Measurements from ENCODE around the gene MAST4.

The MAST4 gene

GRCh38 chr5:66927140-66927539, 330.9 kb downstream of the MAST4 start:
- no peak for DNase-seq

- no peak for DNase-seq
These were observed 333.1 kb downstream of the MAST4 start for GRCh38 chr5:66929281-66929680.

GRCh38 chr5:66929995-66930394, 333.8 kb downstream of the MAST4 start:
- no peak for DNase-seq

GRCh38 chr5:66931651-66932050, 335.5 kb downstream of the MAST4 start:
- DNase-seq = no peak

- no peak for DNase-seq
These were observed 336.3 kb downstream of the MAST4 start for GRCh38 chr5:66932457-66932856.

GRCh38 chr5:66933066-66933465, 336.9 kb downstream of the MAST4 start:
- no peak for DNase-seq

GRCh38 chr5:66939094-66939493, 342.9 kb downstream of the MAST4 start:
- no peak for DNase-seq

GRCh38 chr5:66945389-66946349, 349.5 kb downstream of the MAST4 start:
- no peak for DNase-seq

- DNase-seq = no peak
These were observed 351.3 kb downstream of the MAST4 start for GRCh38 chr5:66947458-66947857.

GRCh38 chr5:66949066-66949465, 352.9 kb downstream of the MAST4 start:
- DNase-seq = no peak

GRCh38 chr5:66952153-66952552, 356.0 kb downstream of the MAST4 start:
- DNase-seq = no peak

GRCh38 chr5:66956439-66956838, 360.2 kb downstream of the MAST4 start:
- DNase-seq = no peak

- DNase-seq = no peak
These were observed 362.2 kb downstream of the MAST4 start for GRCh38 chr5:66958201-66958979.

GRCh38 chr5:66958980-66959641, 362.9 kb downstream of the MAST4 start:
- peak; percentile 15 for DNase-seq

GRCh38 chr5:66959653-66960052, 363.5 kb downstream of the MAST4 start:
- peak; percentile 41 for DNase-seq

GRCh38 chr5:66960369-66961137, 364.4 kb downstream of the MAST4 start:
- peak; percentile 90 for DNase-seq

- DNase-seq = no peak
These were observed 367.4 kb downstream of the MAST4 start for GRCh38 chr5:66963559-66963971.

- no peak for DNase-seq
These were observed 370.2 kb downstream of the MAST4 start for GRCh38 chr5:66966439-66966838.

GRCh38 chr5:66967102-66967501, 370.9 kb downstream of the MAST4 start:
- no peak for DNase-seq

- no peak for DNase-seq
These were observed 371.7 kb downstream of the MAST4 start for GRCh38 chr5:66967826-66968262.

- DNase-seq = no peak
These were observed 373.3 kb downstream of the MAST4 start for GRCh38 chr5:66969484-66969883.

GRCh38 chr5:66969963-66970362, 373.8 kb downstream of the MAST4 start:
- DNase-seq = no peak
